ENCODE results near the gene KLHL30. TPM values are rescaled to one million over a fixed set of nuclear protein-coding genes. Genes with fewer than 3 reads are reported as not detected.

The KLHL30 gene
- total RNA-seq, 1 donor from 2014 or later, result 0.71 TPM

DNA sequence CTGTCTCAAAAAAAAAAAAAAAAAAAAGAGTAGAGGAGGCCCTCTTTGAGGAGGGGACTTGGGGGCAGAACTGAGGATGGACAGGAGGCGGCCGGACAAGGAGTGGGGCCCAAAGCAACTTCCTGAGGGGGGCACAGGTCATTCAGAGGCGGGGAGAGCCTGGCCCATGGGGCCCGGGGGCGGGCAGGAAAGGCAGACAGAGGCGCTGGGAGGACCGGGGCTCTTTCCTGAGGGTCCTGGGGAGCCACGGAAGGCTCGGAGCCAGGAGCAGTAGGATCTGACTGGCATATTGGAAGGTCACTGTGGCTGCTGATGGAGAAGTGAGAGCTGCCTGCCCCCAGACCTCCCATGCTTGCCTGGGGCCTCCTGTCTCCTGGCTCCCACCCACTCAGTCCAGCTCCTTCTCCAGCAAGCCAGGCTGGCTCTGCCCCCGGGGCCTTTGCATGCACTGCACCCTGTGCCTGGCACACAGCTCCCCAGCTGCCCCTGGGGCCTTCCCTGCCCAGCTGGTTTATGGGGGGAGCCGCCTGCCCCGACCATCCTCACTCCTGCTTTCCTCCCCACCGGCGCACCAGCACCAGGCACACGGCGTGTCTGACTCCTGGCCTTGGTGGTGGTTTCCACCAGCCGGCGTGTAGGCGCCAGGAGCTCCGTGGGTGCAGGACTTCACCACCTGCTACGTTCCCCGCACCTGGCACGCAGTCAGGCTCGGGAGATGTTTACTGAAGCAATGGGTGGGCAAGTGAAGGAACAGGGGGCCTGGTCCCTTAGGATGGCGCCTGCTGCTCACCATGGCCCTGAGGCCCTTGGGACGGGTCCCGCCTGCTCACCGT, 32.7 kb upstream of the KLHL30 start:
- peaks cover 13% of the 10 kb centered on the region for H3K4me1 ChIP-seq
- intact Hi-C loops (cut with DNase I), result no loop called here
- H3K36me3 ChIP-seq, result no peaks in the 10 kb centered on the region
- no peaks in the 10 kb centered on the region for H3K9me3 ChIP-seq
- H3K27me3 ChIP-seq (ENCODE audit: low read depth), result no peaks in the 10 kb centered on the region
- H3K27ac ChIP-seq, result no peak overlapping the region
- H3K4me3 ChIP-seq, result no peak overlapping the region
- DNase-seq (no peak), ATAC-seq (no peak)
- TF ChIP-seq, protein P1, sequence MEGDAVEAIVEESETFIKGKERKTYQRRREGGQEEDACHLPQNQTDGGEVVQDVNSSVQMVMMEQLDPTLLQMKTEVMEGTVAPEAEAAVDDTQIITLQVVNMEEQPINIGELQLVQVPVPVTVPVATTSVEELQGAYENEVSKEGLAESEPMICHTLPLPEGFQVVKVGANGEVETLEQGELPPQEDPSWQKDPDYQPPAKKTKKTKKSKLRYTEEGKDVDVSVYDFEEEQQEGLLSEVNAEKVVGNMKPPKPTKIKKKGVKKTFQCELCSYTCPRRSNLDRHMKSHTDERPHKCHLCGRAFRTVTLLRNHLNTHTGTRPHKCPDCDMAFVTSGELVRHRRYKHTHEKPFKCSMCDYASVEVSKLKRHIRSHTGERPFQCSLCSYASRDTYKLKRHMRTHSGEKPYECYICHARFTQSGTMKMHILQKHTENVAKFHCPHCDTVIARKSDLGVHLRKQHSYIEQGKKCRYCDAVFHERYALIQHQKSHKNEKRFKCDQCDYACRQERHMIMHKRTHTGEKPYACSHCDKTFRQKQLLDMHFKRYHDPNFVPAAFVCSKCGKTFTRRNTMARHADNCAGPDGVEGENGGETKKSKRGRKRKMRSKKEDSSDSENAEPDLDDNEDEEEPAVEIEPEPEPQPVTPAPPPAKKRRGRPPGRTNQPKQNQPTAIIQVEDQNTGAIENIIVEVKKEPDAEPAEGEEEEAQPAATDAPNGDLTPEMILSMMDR (IDR thresholded peaks at IDR 0.05), result no peak

DNA sequence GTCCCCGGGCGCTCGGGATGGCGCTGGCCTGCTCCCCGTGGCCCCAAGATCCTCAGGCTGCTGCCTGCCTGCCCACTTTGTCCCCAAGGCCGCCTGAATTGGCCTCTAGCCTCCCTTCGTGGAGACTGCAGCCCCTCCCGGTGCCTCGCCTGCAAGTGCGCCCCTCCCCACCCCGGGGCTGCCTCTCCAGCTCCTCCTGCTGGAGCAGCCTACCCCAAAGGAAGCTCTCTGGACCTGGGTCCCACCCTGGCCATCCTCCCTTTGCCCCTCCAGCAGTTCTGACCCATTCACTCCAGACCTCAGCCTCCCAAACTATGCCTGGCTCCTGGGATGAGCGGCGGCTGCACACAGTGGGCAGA, 32.1 kb upstream of the KLHL30 start:
- Histone ChIP-seq H3K4me3 (no peak overlapping the region), H3K27me3 (ENCODE audit: low read depth) (no peaks in the 10 kb centered on the region), H3K4me1 (peaks cover 13% of the 10 kb centered on the region), H3K9me3 (no peaks in the 10 kb centered on the region), H3K36me3 (no peaks in the 10 kb centered on the region), H3K27ac (no peak overlapping the region)
- intact Hi-C loops (cut with DNase I), result no loop called here
- DNase-seq, result no peak
- TF ChIP-seq, protein P1 (IDR thresholded peaks at IDR 0.05), result no peak
- ATAC-seq, result no peak

DNA sequence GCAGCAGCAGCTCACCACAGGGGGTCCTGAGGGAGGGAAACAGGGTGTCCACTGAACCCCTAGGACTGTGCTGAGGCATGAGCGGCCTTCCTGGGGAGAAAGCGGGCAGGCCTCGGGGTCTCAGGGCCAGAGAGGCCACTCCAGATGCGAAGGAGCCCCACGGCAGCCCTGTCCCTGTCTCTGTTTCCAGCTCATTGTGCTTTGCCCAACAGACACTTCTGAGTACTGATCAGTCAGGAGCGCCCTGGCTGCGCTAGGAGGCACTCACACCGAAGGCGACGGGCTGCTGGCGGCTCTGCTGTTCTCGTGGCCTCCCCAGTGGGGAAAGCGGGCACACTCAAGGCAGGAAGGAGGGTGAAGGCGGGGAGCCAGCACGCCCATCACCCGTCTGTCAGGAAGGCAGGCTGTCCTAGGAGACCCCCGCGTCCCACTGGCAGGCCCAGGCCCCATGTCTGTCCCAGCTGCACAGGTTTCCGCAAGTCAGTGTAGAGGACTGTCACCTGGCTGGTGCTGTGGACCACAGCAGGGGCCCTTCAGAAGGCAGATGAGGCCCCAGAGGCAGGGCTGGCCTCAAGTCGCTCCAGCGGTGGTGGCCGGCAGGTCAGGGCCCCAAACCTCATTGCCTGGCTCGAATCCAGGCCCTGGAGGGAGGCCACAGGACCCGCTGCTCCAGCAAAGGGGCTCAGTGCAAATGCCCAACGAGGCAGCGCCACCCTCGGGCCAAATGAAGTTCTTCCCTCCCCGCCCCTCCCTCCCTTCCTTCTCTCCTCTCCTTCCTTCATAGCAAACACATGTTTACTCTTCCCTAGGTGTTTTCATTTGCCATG, 31.6 kb upstream of the KLHL30 start:
- no peak overlapping the region for H3K4me3 ChIP-seq
- DNase-seq, result peak; percentile 47
- intact Hi-C loops (cut with DNase I), result no loop called here
- TF ChIP-seq, protein P1 (IDR thresholded peaks at IDR 0.05), result peak; percentile 20
- no peaks in the 10 kb centered on the region for H3K27me3 ChIP-seq (ENCODE audit: low read depth)
- no peaks in the 10 kb centered on the region for H3K36me3 ChIP-seq
- no peak for ATAC-seq
- H3K27ac ChIP-seq, result no peak overlapping the region
- H3K9me3 ChIP-seq, result no peaks in the 10 kb centered on the region
- peaks cover 13% of the 10 kb centered on the region for H3K4me1 ChIP-seq

DNA sequence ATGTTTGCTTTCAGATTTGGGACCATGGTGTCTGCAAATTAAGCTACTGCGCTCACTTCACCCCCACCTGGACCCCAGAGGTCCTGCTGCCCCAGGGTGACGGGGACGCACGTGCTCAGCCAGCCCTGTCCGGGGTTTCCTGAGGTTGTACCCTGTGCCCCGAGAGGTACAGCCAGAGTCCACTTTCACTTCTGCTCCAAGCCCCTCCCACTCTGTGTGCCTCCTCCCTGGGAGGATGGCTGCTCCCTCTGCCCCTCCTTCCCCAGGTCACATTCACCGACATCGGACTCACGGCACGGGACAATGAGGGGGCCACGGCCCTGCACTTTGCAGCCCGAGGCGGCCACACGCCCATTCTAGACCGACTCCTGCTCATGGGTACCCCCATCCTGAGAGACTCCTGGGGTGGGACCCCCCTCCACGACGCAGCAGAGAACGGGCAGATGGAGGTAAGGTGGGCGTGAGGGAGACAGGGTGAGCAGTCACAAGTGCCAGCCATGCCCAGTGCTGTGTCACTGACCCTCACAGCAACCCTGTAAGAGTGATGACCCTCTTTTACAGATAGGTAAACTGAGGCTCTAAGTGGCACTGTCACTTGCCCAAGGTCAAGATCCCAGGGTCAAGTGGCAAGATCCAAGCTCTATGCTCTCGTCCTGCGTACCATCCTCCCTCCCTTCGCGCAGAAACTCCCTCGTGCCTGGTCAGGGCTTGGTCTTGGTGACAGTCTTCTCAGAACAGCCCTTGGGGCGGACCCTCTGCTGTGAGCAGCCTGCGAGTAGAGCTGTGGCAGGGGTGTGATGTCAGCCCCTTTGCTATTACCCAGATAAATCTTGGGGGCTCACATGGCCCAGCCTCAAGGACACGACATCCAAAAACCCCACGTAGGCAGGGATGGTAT, 30.7 kb upstream of the KLHL30 start:
- Histone ChIP-seq H3K27ac (no peak overlapping the region), H3K4me3 (no peak overlapping the region), H3K36me3 (no peaks in the 10 kb centered on the region), H3K9me3 (no peaks in the 10 kb centered on the region), H3K27me3 (ENCODE audit: low read depth) (no peaks in the 10 kb centered on the region), H3K4me1 (peaks cover 13% of the 10 kb centered on the region)
- TF ChIP-seq, protein P1 (IDR thresholded peaks at IDR 0.05), result no peak
- peak; percentile 47 for DNase-seq
- intact Hi-C loops (cut with DNase I), result no loop called here
- peak; percentile 55 to 63 for ATAC-seq
